Adipocyte (in vitro differentiated cells): ENCODE results near the gene POMT1.

Experiments used
- DNase-seq: peaks from one replicate; pipeline ENCODE4 v3.0.0-alpha.2; 2015; ENCODE audit warnings: low read depth
- H3K27me3 ChIP-seq: replicated peaks from 2 replicates; pipeline ENCODE4 v1.7.0; 2013; ENCODE audit warnings: mild to moderate bottlenecking, low read length, moderate library complexity; ENCODE audit not compliant: control insufficient read depth, insufficient read depth
- H3K36me3 ChIP-seq: 2 replicates; pipeline ENCODE4 v1.7.0; 2013; ENCODE audit warnings: low read length, mild to moderate bottlenecking, moderate library complexity; ENCODE audit not compliant: control insufficient read depth, insufficient read depth, severe bottlenecking
- H3K4me1 ChIP-seq: 2 replicates; pipeline ENCODE4 v1.7.0; 2013; ENCODE audit warnings: mild to moderate bottlenecking, low read length, moderate library complexity; ENCODE audit not compliant: control insufficient read depth, insufficient read depth
- H3K4me3 ChIP-seq: 2 replicates; pipeline ENCODE4 v1.7.0; 2013; ENCODE audit warnings: mild to moderate bottlenecking, low read length, moderate library complexity
- H3K9ac ChIP-seq: 2 replicates; pipeline ENCODE4 v1.7.0; 2013; ENCODE audit warnings: mild to moderate bottlenecking, low read length, moderate library complexity
- H3K9me3 ChIP-seq: 2 replicates; pipeline ENCODE4 v1.7.0; 2013; ENCODE audit warnings: mild to moderate bottlenecking, low read length, moderate library complexity; ENCODE audit not compliant: control insufficient read depth

The POMT1 gene

GRCh38 chr9:131485728-131486422 is 16.8 kb upstream of the POMT1 start:
- Histone ChIP-seq H3K9me3 (no peaks in the 10 kb centered on the region), H3K9ac (no peak overlapping the region), H3K27me3 (no peaks in the 10 kb centered on the region), H3K36me3 (peaks cover 96% of the 10 kb centered on the region), H3K4me3 (no peak overlapping the region), H3K4me1 (no peaks in the 10 kb centered on the region)
- no peak for DNase-seq

DNA sequence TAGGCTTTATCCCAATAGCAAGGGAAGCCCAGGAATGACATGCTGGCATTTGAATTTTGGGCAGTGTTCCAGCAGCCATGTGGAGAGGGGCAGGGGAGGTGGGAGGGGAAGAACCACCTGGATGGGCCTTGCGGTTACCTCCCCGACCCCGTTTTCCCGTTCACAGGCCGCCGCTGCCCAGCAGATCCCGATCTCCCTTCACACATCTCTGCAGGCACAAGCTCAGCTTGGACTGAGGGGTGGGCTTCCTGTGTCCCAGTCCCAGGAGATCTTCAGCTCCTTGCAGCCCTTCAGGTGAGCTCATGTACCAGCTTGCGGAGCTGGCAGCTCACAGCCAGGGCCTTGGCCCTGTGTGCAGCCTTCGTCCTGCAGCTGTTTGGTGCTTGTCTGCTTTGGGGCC is 15.7 kb upstream of the POMT1 start:
- Histone ChIP-seq H3K9ac (no peak overlapping the region), H3K4me3 (no peak overlapping the region), H3K36me3 (peaks cover 99% of the 10 kb centered on the region), H3K27me3 (no peaks in the 10 kb centered on the region), H3K4me1 (no peaks in the 10 kb centered on the region), H3K9me3 (no peaks in the 10 kb centered on the region)
- no peak for DNase-seq

- Histone ChIP-seq H3K27me3 (no peaks in the 10 kb centered on the region), H3K9me3 (no peaks in the 10 kb centered on the region), H3K36me3 (peaks cover 99% of the 10 kb centered on the region), H3K9ac (no peak overlapping the region), H3K4me1 (no peaks in the 10 kb centered on the region), H3K4me3 (no peak overlapping the region)
- DNase-seq, result no peak
Measured at GRCh38 chr9:131487621-131488031, 15.1 kb upstream of the POMT1 start.

- Histone ChIP-seq H3K27me3 (no peaks in the 10 kb centered on the region), H3K36me3 (peaks cover 98% of the 10 kb centered on the region), H3K9me3 (no peaks in the 10 kb centered on the region), H3K9ac (no peak overlapping the region), H3K4me3 (no peak overlapping the region), H3K4me1 (no peaks in the 10 kb centered on the region)
- DNase-seq, result no peak
Measured at GRCh38 chr9:131490514-131490913, 12.2 kb upstream of the POMT1 start.

GRCh38 chr9:131491001-131491710 is 11.6 kb upstream of the POMT1 start:
- Histone ChIP-seq H3K4me1 (no peaks in the 10 kb centered on the region), H3K36me3 (peaks cover 98% of the 10 kb centered on the region), H3K9me3 (no peaks in the 10 kb centered on the region), H3K9ac (no peak overlapping the region), H3K27me3 (no peaks in the 10 kb centered on the region), H3K4me3 (no peak overlapping the region)
- DNase-seq, result no peak

DNA sequence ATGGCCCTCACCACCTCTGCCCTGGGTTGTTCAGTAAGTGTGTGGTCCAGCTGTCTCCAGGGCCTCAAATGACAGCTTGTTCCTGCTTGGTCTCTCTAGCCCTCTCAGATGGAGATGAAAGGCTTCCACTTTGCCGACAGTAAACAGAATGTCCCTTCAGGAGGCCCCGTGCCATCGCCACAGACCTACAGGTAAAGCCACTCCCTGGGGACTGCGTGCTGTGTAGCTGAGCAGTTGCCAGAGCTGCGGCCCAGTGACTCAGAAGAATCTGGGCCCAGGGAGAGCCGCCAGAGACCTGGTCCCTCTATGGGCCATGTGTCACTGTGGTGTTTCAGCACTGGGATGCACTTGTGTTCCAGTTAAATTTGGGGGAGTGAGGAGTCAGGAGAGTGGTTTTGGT is 10.6 kb upstream of the POMT1 start:
- Histone ChIP-seq H3K4me1 (no peaks in the 10 kb centered on the region), H3K36me3 (peaks cover 98% of the 10 kb centered on the region)
- DNase-seq, result no peak

GRCh38 chr9:131494296-131494870 is 8.3 kb upstream of the POMT1 start:
- no peaks in the 10 kb centered on the region for H3K4me1 ChIP-seq
- no peaks in the 10 kb centered on the region for H3K9me3 ChIP-seq
- DNase-seq, result no peak
- peaks cover 99% of the 10 kb centered on the region for H3K36me3 ChIP-seq
- H3K4me3 ChIP-seq, result no peak overlapping the region
- no peak overlapping the region for H3K9ac ChIP-seq
- no peaks in the 10 kb centered on the region for H3K27me3 ChIP-seq

More for the DNA sequence above, 10.6 kb upstream of the POMT1 start:
- H3K27me3 ChIP-seq, result no peaks in the 10 kb centered on the region
- H3K4me3 ChIP-seq, result no peak overlapping the region
- H3K9ac ChIP-seq, result no peak overlapping the region
- no peaks in the 10 kb centered on the region for H3K9me3 ChIP-seq

GRCh38 chr9:131495785-131496184 is 6.9 kb upstream of the POMT1 start:
- no peak for DNase-seq
- Histone ChIP-seq H3K9me3 (no peaks in the 10 kb centered on the region), H3K36me3 (peaks cover 97% of the 10 kb centered on the region), H3K4me1 (no peaks in the 10 kb centered on the region), H3K9ac (no peak overlapping the region), H3K27me3 (no peaks in the 10 kb centered on the region), H3K4me3 (no peak overlapping the region)

DNA sequence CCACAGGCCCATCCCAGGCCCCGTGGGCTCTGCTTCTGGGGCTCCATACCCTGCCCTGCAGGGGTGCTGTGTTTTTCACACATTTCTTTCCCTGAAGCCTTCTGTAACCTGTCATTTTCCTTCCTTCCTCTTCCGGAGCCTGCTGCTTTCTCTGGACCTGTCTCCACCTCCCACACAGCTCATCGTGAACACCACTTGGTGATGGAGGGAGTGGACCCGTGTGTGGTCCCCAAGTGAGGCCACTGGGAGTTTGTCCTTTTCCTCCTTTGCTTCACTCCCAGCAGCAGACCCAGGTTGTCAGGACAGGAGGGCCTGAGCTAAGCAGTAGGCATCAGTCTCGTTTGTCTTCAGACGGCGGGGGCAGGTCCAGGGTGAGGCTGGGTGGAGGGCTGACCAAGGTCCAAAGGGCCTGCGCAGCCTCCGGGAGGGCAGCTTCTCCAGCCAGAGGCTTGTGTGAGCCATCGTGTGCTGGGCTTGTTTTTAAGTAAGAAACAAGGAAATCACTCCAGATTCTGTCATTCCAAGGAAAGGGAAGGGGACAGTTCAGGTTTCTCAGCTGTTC is 5.8 kb upstream of the POMT1 start:
- Histone ChIP-seq H3K4me1 (peaks cover 3% of the 10 kb centered on the region), H3K36me3 (peaks cover 86% of the 10 kb centered on the region), H3K9me3 (no peaks in the 10 kb centered on the region), H3K27me3 (no peaks in the 10 kb centered on the region), H3K4me3 (no peak overlapping the region), H3K9ac (no peak overlapping the region)
- no peak for DNase-seq

DNA sequence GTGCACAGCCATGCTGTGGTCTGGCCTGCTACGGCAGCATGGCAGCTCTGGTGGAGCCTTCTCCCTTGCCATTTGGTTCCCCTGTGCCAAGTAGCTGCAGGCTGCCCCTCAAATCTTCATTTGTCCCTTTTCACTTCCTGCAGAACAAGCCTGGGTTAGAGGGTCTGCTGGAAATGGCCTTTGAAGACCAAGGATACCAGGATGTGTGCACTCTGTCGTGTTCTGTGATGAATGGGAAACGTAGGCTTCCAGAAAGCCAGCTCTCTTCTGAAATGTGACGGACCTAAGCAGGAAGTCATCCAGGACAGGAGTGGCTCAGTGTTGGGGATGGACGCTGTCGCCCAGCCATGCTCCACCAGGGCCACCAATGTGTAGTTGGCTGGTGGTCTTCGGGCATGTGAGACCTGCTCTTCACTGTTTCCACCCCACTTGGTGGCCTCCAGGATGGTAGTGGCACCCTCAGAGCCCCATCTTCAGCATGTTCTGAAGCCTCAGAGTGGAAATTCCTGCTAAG is 3.4 kb upstream of the POMT1 start:
- H3K4me3 ChIP-seq, result no peak overlapping the region
- no peaks in the 10 kb centered on the region for H3K9me3 ChIP-seq
- no peak overlapping the region for H3K9ac ChIP-seq
- peaks cover 16% of the 10 kb centered on the region for H3K4me1 ChIP-seq
- no peaks in the 10 kb centered on the region for H3K27me3 ChIP-seq
- H3K36me3 ChIP-seq, result peaks cover 62% of the 10 kb centered on the region
- DNase-seq, result no peak

- H3K27me3 ChIP-seq, result no peaks in the 10 kb centered on the region
- H3K36me3 ChIP-seq, result peaks cover 53% of the 10 kb centered on the region
- no peak overlapping the region for H3K9ac ChIP-seq
- no peak for DNase-seq
- no peak overlapping the region for H3K4me3 ChIP-seq
- peaks cover 18% of the 10 kb centered on the region for H3K4me1 ChIP-seq
- no peaks in the 10 kb centered on the region for H3K9me3 ChIP-seq
Measured at GRCh38 chr9:131500377-131500776, 2.3 kb upstream of the POMT1 start.
